ENCODE results near the gene NUDT7.
A peak's percentile ranks its signal among the peaks of the same experiment; 100 is the strongest.

NUDT7 gene

GRCh38 chr16:77722309-77723107, at the start of gene NUDT7:
NUDT7 (plus strand) TSS chr16:77722514; CDS start chr16:77722583, 69 bp downstream.
- TF ChIP-seq CTCF (IDR thresholded peaks at IDR 0.05; ENCODE audit: extremely low read depth, insufficient read depth, missing control alignments): peak; percentile 54
- peak; percentile 95 for DNase-seq (ENCODE audit: low spot score)
- in situ Hi-C loops (cut with MboI; ENCODE audit: low pct_unique_long_range_greater_than_20kb, low sequenced_read_pairs, unreplicated experiment): no loop called here

- no peak for TF ChIP-seq CTCF (IDR thresholded peaks at IDR 0.05; ENCODE audit: extremely low read depth, insufficient read depth, missing control alignments)
- in situ Hi-C loops (cut with MboI; ENCODE audit: low pct_unique_long_range_greater_than_20kb, low sequenced_read_pairs, unreplicated experiment): no loop called here
- DNase-seq (ENCODE audit: low spot score): no peak
Measured at GRCh38 chr16:77674888-77675287, 47.4 kb upstream of the NUDT7 start.

- peak; percentile 68 for DNase-seq (ENCODE audit: low spot score)
- in situ Hi-C loops (cut with MboI; ENCODE audit: low pct_unique_long_range_greater_than_20kb, low sequenced_read_pairs, unreplicated experiment): no loop called here
- TF ChIP-seq CTCF (IDR thresholded peaks at IDR 0.05; ENCODE audit: extremely low read depth, insufficient read depth, missing control alignments): peak; percentile 87
Measured at GRCh38 chr16:77675464-77676324, 46.6 kb upstream of the NUDT7 start.

- in situ Hi-C loops (cut with MboI; ENCODE audit: low pct_unique_long_range_greater_than_20kb, low sequenced_read_pairs, unreplicated experiment): no loop called here
- no peak for DNase-seq (ENCODE audit: low spot score)
Measured at GRCh38 chr16:77677129-77677528, 45.2 kb upstream of the NUDT7 start.

GRCh38 chr16:77679391-77679790, 42.9 kb upstream of the NUDT7 start:
- no peak for DNase-seq (ENCODE audit: low spot score)
- in situ Hi-C loops (cut with MboI; ENCODE audit: low pct_unique_long_range_greater_than_20kb, low sequenced_read_pairs, unreplicated experiment): no loop called here
- no peak for TF ChIP-seq CTCF (IDR thresholded peaks at IDR 0.05; ENCODE audit: extremely low read depth, insufficient read depth, missing control alignments)

More at GRCh38 chr16:77677129-77677528, 45.2 kb upstream of the NUDT7 start:
- no peak for TF ChIP-seq CTCF (IDR thresholded peaks at IDR 0.05; ENCODE audit: extremely low read depth, insufficient read depth, missing control alignments)

GRCh38 chr16:77679901-77680300, 42.4 kb upstream of the NUDT7 start:
- TF ChIP-seq CTCF (IDR thresholded peaks at IDR 0.05; ENCODE audit: extremely low read depth, insufficient read depth, missing control alignments): no peak
- DNase-seq (ENCODE audit: low spot score): peak; percentile 20
- in situ Hi-C loops (cut with MboI; ENCODE audit: low pct_unique_long_range_greater_than_20kb, low sequenced_read_pairs, unreplicated experiment): no loop called here
